ENCODE data around the gene ATP10A. TPM values are rescaled to one million over a fixed set of nuclear protein-coding genes. Genes with fewer than 3 reads are reported as not detected.

ATP10A gene
- total RNA-seq, 1 experiment from 2014 or later, result 0.02 TPM

DNA sequence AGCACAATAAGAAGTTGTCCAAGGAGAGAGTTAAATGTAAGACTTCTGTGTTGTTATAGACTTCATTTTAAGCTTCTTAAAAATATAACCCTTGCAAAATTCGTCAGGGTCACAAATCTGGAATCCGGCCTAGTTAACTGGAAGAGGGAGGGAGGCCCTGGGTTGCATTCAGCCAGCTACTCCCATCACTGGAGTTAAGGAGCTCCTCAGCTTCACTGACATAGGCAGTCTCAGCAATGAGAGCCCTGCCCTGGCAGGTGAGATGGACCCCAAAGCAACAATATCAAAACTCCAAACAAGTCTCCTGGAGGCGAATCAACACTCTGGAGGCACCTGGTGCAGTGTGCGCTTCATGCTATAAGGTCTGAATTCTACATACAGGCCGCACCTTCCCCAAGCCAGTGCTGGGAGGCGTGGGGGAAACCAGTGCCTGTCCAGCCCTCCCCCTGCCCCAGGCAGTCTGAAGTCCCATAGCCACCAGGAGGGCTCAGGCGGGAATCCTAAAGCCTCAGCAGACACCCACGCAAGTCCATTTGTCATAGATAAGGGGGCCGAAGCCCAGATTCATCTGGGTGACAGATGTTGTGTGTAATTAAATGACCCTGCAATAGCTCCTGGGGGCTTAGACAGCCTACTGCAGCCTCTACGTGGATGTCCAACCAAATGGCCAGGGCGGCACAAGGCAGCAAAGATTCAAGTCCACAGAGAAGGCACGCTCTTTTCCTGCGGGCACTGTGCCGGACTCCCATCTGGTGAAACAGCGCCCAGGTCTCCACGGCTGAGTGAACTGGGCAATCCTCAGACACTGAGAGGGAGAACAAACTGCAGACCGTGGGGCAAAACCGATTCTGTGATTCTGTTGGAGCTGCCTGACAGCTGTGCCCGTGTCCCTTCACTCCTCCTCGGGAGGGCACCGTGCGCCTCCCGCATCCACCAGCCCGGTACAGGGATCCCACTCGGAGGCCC is 64.9 kb downstream of the ATP10A start:
- Histone ChIP-seq H3K9me3 (ENCODE audit: control insufficient read depth in 1 of 2, insufficient read depth in 1 of 2, low read depth in 1 of 2, low read length in 2 of 2) (peaks cover 0 to 32% of the 10 kb centered on the region in 2 experiments; a peak in 2 of 4 replicates), H3K4me2 (ENCODE audit: low read length) (no peak overlapping the region), H3K4me3 (replicated peaks in 1 of 2; ENCODE audit: low read depth in 1 of 2, low read length in 2 of 2) (no peak overlapping the region), H3K9ac (ENCODE audit: low read length) (no peak overlapping the region), H3K27ac (ENCODE audit: low read depth, low read length) (no peak overlapping the region), H3K79me2 (ENCODE audit: insufficient read depth, low read length) (no peaks in the 10 kb centered on the region), H3K9me2 (ENCODE audit: insufficient read depth) (no peaks in the 10 kb centered on the region), H3K36me3 (ENCODE audit: control insufficient read depth in 1 of 2, insufficient read depth in 2 of 2, low read length in 2 of 2) (no peaks in the 10 kb centered on the region), H2AFZ (ENCODE audit: low read depth, low read length, poor library complexity, severe bottlenecking) (no peak overlapping the region), H3K27me3 (ENCODE audit: insufficient read depth, low read length) (no peaks in the 10 kb centered on the region), H3K4me1 (ENCODE audit: control insufficient read depth in 1 of 2, insufficient read depth in 2 of 2, low read length in 2 of 2) (no peaks in the 10 kb centered on the region), H4K20me1 (ENCODE audit: insufficient read depth) (no peaks in the 10 kb centered on the region)
- ChIA-PET CTCF (no interaction called here), POLR2A (no interaction called here), RAD21 (ENCODE audit: low non-redundant PET in 1 of 2, low total read pairs in 2 of 2, uncharacterized antibody in 2 of 2, unreplicated experiment in 2 of 2) (no interaction called here)
- intact Hi-C loops (cut with micrococcal nuclease), result no loop called here
- ATAC-seq (no peak), DNase-seq (ENCODE audit: low read depth, low spot score) (no peak)
- no TSS peak for BruUV-seq (replicated peaks)
- TF ChIP-seq CEBPB (IDR thresholded peaks at IDR 0.05; ENCODE audit: low read depth) (no peak), CBX3 (IDR thresholded peaks at IDR 0.05; ENCODE audit: low read depth) (no peak), POLR2A (IDR thresholded peaks at IDR 0.05; ENCODE audit: borderline replicate concordance, extremely low read depth, insufficient read depth, insufficient read length) (no peak), ZFX (IDR thresholded peaks at IDR 0.05) (no peak)
- TF ChIP-seq, protein P1, sequence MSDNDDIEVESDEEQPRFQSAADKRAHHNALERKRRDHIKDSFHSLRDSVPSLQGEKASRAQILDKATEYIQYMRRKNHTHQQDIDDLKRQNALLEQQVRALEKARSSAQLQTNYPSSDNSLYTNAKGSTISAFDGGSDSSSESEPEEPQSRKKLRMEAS (IDR thresholded peaks at IDR 0.05), result no peak

DNA sequence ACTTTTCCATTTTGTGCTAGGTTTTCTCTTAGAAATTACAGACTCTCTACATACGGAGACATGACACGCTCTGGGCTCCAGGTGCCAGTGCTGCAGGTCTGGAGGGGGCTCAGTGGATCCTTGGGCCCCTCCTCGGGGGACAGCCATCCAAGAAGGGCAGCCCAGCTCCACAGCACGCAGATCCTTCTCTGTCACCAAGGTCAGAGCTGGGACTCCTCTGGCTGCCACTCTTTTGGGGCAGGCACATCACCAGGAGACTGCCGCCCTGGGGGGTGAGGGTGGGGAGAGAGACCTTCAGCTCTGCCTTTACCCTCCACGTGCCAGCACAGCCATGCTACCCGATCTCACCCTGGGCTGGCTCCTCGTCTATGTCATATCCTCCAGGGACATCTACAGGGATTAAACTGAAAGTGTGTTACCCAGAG is 65.6 kb downstream of the ATP10A start:
- no peak overlapping the region for H3K4me3 ChIP-seq (replicated peaks in 1 of 2; ENCODE audit: low read depth in 1 of 2, low read length in 2 of 2)
- RAD21 ChIA-PET (ENCODE audit: low non-redundant PET in 1 of 2, low total read pairs in 2 of 2, uncharacterized antibody in 2 of 2, unreplicated experiment in 2 of 2), result no interaction called here
- H3K4me1 ChIP-seq (ENCODE audit: control insufficient read depth in 1 of 2, insufficient read depth in 2 of 2, low read length in 2 of 2), result no peaks in the 10 kb centered on the region
- H3K9me2 ChIP-seq (ENCODE audit: insufficient read depth), result no peaks in the 10 kb centered on the region
- DNase-seq (ENCODE audit: low read depth, low spot score) (no peak), ATAC-seq (no peak)
- POLR2A ChIA-PET, result no interaction called here
- no peaks in the 10 kb centered on the region for H3K27me3 ChIP-seq (ENCODE audit: insufficient read depth, low read length)
- intact Hi-C loops (cut with micrococcal nuclease), result no loop called here
- no peak overlapping the region for H2AFZ ChIP-seq (ENCODE audit: low read depth, low read length, poor library complexity, severe bottlenecking)
- CTCF ChIA-PET, result no interaction called here
- no peak overlapping the region for H3K4me2 ChIP-seq (ENCODE audit: low read length)
- no peak overlapping the region for H3K27ac ChIP-seq (ENCODE audit: low read depth, low read length)
- H3K9me3 ChIP-seq (ENCODE audit: control insufficient read depth in 1 of 2, insufficient read depth in 1 of 2, low read depth in 1 of 2, low read length in 2 of 2), result peaks cover 0 to 31% of the 10 kb centered on the region in 2 experiments; a peak in 2 of 4 replicates
- H4K20me1 ChIP-seq (ENCODE audit: insufficient read depth), result no peaks in the 10 kb centered on the region
- no peak overlapping the region for H3K9ac ChIP-seq (ENCODE audit: low read length)
- BruUV-seq (replicated peaks), result no TSS peak
- no peaks in the 10 kb centered on the region for H3K36me3 ChIP-seq (ENCODE audit: control insufficient read depth in 1 of 2, insufficient read depth in 2 of 2, low read length in 2 of 2)
- H3K79me2 ChIP-seq (ENCODE audit: insufficient read depth, low read length), result no peaks in the 10 kb centered on the region
- TF ChIP-seq ELF1 (IDR thresholded peaks at IDR 0.05; ENCODE audit: borderline replicate concordance, low read depth) (no peak), EZH2phosphoT487 (IDR thresholded peaks at IDR 0.05; ENCODE audit: borderline replicate concordance) (no peak), YY1 (IDR thresholded peaks at IDR 0.05; ENCODE audit: extremely low read depth, insufficient replicate concordance, low read depth, low read length) (no peak), ZNF274 (IDR thresholded peaks at IDR 0.05; ENCODE audit: low read depth, low read length) (no peak), TCF7L2 (IDR thresholded peaks at IDR 0.05; ENCODE audit: borderline replicate concordance, extremely low read depth, insufficient read depth, insufficient read length) (no peak), SRF (IDR thresholded peaks at IDR 0.05; ENCODE audit: low read depth) (no peak), EGR1 (IDR thresholded peaks at IDR 0.05; ENCODE audit: low read depth) (no peak), EZH2 (IDR thresholded peaks at IDR 0.05) (no peak), SP1 (IDR thresholded peaks at IDR 0.05; ENCODE audit: low read depth) (no peak), SIN3A (IDR thresholded peaks at IDR 0.05; ENCODE audit: low read depth) (no peak)
- TF ChIP-seq, protein P2, sequence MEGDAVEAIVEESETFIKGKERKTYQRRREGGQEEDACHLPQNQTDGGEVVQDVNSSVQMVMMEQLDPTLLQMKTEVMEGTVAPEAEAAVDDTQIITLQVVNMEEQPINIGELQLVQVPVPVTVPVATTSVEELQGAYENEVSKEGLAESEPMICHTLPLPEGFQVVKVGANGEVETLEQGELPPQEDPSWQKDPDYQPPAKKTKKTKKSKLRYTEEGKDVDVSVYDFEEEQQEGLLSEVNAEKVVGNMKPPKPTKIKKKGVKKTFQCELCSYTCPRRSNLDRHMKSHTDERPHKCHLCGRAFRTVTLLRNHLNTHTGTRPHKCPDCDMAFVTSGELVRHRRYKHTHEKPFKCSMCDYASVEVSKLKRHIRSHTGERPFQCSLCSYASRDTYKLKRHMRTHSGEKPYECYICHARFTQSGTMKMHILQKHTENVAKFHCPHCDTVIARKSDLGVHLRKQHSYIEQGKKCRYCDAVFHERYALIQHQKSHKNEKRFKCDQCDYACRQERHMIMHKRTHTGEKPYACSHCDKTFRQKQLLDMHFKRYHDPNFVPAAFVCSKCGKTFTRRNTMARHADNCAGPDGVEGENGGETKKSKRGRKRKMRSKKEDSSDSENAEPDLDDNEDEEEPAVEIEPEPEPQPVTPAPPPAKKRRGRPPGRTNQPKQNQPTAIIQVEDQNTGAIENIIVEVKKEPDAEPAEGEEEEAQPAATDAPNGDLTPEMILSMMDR (IDR thresholded peaks at IDR 0.05 in 2 of 3, conservative IDR thresholded peaks at IDR 0.05 in 1 of 3; ENCODE audit: borderline replicate concordance in 1 of 3, insufficient read depth in 1 of 3, low read depth in 2 of 3, low read length in 2 of 3), result no peak
- TF ChIP-seq, protein P3, sequence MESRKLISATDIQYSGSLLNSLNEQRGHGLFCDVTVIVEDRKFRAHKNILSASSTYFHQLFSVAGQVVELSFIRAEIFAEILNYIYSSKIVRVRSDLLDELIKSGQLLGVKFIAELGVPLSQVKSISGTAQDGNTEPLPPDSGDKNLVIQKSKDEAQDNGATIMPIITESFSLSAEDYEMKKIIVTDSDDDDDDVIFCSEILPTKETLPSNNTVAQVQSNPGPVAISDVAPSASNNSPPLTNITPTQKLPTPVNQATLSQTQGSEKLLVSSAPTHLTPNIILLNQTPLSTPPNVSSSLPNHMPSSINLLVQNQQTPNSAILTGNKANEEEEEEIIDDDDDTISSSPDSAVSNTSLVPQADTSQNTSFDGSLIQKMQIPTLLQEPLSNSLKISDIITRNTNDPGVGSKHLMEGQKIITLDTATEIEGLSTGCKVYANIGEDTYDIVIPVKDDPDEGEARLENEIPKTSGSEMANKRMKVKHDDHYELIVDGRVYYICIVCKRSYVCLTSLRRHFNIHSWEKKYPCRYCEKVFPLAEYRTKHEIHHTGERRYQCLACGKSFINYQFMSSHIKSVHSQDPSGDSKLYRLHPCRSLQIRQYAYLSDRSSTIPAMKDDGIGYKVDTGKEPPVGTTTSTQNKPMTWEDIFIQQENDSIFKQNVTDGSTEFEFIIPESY (IDR thresholded peaks at IDR 0.05; ENCODE audit: extremely low read depth, insufficient replicate concordance, low read length), result no peak
